Heart left ventricle (tissue), 16 donors: Measurements from ENCODE around the gene DNHD1. TPM values are rescaled to one million over a fixed set of nuclear protein-coding genes. Genes with fewer than 3 reads are reported as not detected.

Experiments
- ATAC-seq, 4 donors: fragments of 200-7000 bp; cut with Tn5 transposase; one replicate each; pipeline ENCODE4 v1.9.1; 2020 to 2022; ENCODE audit warnings: moderate library complexity in 4 of 4, mild to moderate bottlenecking in 3 of 4, moderate number of reproducible peaks in 1 of 4
- DNase-seq, 5 donors: peaks; one replicate each; pipeline ENCODE4 v3.0.0-alpha.2; 2020
- H3K27ac ChIP-seq, 12 donors: fragments of 200-600 bp; sonication (generic) in 4 of 12; one replicate each; pipeline versions ENCODE4 v1.5.0 to v1.8.0; 2016 to 2022; ENCODE audit warnings: mild to moderate bottlenecking in 2 of 12
- H3K27me3 ChIP-seq, 9 donors: fragments of 200-600 bp; sonication (generic) in 2 of 9; one replicate each; pipeline versions ENCODE4 v1.5.1 to v1.8.0; 2016 to 2022; ENCODE audit warnings: mild to moderate bottlenecking in 3 of 9
- H3K36me3 ChIP-seq, 9 donors: fragments of 200-600 bp; sonication (generic) in 2 of 9; one replicate each; pipeline versions ENCODE4 v1.5.0 to v1.8.0; 2018 to 2022; ENCODE audit warnings: mild to moderate bottlenecking in 2 of 9
- H3K4me1 ChIP-seq, 12 donors: fragments of 200-600 bp; sonication (generic) in 4 of 12; one replicate each; pipeline versions ENCODE4 v1.5.0 to v1.8.0; 2016 to 2022; ENCODE audit warnings: mild to moderate bottlenecking in 3 of 12
- H3K4me3 ChIP-seq, 12 donors: fragments of 200-600 bp; sonication (generic) in 4 of 12; one replicate each; pipeline versions ENCODE4 v1.5.0 to v1.8.0; 2017 to 2022; ENCODE audit warnings: mild to moderate bottlenecking in 9 of 12, moderate library complexity in 4 of 12
- H3K9me3 ChIP-seq, 12 donors: fragments of 200-600 bp; sonication (generic) in 4 of 12; one replicate each; pipeline versions ENCODE4 v1.5.0 to v1.8.0; 2016 to 2022; ENCODE audit warnings: mild to moderate bottlenecking in 1 of 12
- POLR2A ChIP-seq, 2 donors: fragments of 450-650 bp; IDR thresholded peaks; one replicate each; pipeline ENCODE4 v1.6.1; 2017; ENCODE audit warnings: antibody characterized with exemption in 2 of 2, mild to moderate bottlenecking in 2 of 2, moderate library complexity in 2 of 2
- WGBS, 4 donors: extraction: QIAGEN DNeasy Blood & Tissue Kit in 2 of 4; methylation state at CpG; one replicate each; pipeline versions ENCODE4 v1.1.5 to v1.1.7; 2013 to 2018; 5-methylcytosine and 5-hydroxymethylcytosine counted together
- intact Hi-C, 10 donors: fragments of 100-400 bp; cut with DNase I; formaldehyde crosslinking; loops; one replicate each; pipeline versions ENCODE4 v1.11.1 to v1.14.2; 2022
- polyA plus RNA-seq, 2 donors: library from polyadenylated mRNA; stranded (reverse); fragments of 200-250 nt; gene quantifications; one replicate each; pipeline ENCODE4 v1.2.3, GENCODE V29; 2013
- total RNA-seq, 9 donors: library from RNA; depleted of rRNA in 2 of 9; stranded (reverse); fragments of >200 nt in 2 of 9; fragmentation: NEBNext Ultra II Directional in 3 of 9; extraction: Animal tissue kit (Norgen Biotek cat#: 25700) in 3 of 9; gene quantifications; one replicate each; pipeline versions ENCODE4 v1.1.0 to v1.2.4, GENCODE V29; 2016 to 2023
- TF ChIP-seq, protein P1 (sequence below), 12 donors: fragments of 200-600 bp; sonication (generic) in 4 of 12; IDR thresholded peaks; one replicate each; pipeline versions ENCODE4 v1.5.0 to v1.8.0; 2018 to 2022; ENCODE audit warnings: antibody characterized with exemption in 12 of 12, mild to moderate bottlenecking in 5 of 12
- donor health status: ischemic (EF 13 %, LVEDD 7.1; RV severe dilation, severe dysfunction).
- donor health status: healthy with polysubstance abuse.
- donor health status: DM: no; HTN: yes; CAD: no.
- donor health status: DM: no; HTN: no; CAD: no.
- donor health status: ischemic (EF 25% LVEDD 6.9; RV normal size, moderate dysfunction).
- donor health status: ischemic (EF 25% LVEDD 5.7; RV mildly dilated, moderate dysfunction).
- donor health status: healthy.
- donor health status: DM: yes; HTN: yes; CAD: no.
- donor health status: ischemic (EF 35%, LVEDD 5.7; RV mildly dilated, moderate dysfunction).
- donor health status: nonischemic (EF 11% LVEDD 7.7; RV severe dilation, severe dysfunction).
- donor health status: DM: yes; HTN: yes; CAD: no.
- donor health status: PGD.
- donor health status: ischemic (EF 29% LVEDD 5.4; RV normal size, mild dysfunction).
- donor health status: nonischemic (EF 23%, LVEDD 6.1; RV moderate dilation, normal function).

DNHD1 gene
- total and polyA plus RNA-seq, 11 donors: 2.2 to 9.4 (median 5.4) TPM

DNA sequence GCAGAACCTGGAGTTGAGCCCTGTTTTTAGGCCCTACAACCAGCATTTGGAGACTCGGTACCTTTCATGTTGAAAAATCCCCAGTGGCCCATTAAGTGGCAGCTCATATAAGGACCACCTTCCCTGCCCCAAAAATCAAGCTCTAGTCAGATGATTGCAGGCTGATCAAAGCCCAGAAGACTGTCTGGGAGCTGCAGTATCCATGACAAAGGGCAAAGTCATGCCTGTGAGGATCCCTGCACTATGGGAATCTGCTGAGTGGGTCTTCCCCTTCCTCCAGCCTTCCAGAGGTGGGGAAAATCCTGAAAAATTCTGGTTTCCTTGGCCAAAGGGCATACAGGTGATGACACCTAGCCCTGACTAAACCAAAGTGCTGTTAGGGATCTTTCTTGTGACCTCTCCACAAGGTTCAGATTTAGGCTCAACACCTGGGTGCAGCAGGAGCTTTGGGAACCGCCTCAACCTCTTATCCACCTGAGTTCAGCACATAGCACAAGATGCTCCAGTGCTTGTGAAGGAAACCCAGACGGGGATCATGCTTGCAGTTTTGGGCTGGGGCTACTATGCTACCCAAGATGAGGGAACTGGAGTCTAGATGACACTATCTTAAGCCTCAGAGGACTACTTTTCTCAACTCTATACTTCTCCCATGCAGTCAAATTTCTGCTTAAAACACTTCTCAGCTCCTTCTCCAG is 22.1 kb upstream of the DNHD1 start:
- H3K27me3 ChIP-seq: no peaks in the 10 kb centered on the region
- H3K36me3 ChIP-seq: peaks cover 0 to 33% (median 25%) of the 10 kb centered on the region in 9 donors
- no peak for TF ChIP-seq POLR2A (IDR thresholded peaks at IDR 0.05)
- TF ChIP-seq, protein P1, sequence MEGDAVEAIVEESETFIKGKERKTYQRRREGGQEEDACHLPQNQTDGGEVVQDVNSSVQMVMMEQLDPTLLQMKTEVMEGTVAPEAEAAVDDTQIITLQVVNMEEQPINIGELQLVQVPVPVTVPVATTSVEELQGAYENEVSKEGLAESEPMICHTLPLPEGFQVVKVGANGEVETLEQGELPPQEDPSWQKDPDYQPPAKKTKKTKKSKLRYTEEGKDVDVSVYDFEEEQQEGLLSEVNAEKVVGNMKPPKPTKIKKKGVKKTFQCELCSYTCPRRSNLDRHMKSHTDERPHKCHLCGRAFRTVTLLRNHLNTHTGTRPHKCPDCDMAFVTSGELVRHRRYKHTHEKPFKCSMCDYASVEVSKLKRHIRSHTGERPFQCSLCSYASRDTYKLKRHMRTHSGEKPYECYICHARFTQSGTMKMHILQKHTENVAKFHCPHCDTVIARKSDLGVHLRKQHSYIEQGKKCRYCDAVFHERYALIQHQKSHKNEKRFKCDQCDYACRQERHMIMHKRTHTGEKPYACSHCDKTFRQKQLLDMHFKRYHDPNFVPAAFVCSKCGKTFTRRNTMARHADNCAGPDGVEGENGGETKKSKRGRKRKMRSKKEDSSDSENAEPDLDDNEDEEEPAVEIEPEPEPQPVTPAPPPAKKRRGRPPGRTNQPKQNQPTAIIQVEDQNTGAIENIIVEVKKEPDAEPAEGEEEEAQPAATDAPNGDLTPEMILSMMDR (IDR thresholded peaks at IDR 0.05): no peak
- intact Hi-C loops: loop anchor here in 3 of 10 donors (2.0 to 10.0 kb wide), 5 partner anchors 83 to 240 kb away; partner anchors contain the start of genes SMPD1 (in 2 of the 3), TAF10 (in 2 of the 3), CNGA4 (in 1 of the 3) and FHIP1B (in 1 of the 3)
- ATAC-seq (no peak), DNase-seq (no peak)
- H3K9me3 ChIP-seq: no peaks in the 10 kb centered on the region
- H3K4me1 ChIP-seq: peaks cover 0 to 30% (median 14%) of the 10 kb centered on the region in 12 donors
- H3K27ac ChIP-seq: peak overlapping the region in 11 of 12 donors; percentile 86 to 97 (median 93)
- 68 to 94% (median 79%) methylated on average over 3 of the region's 3 CpGs for WGBS, 4 donors
- peak overlapping the region in 6 of 12 donors; percentile 67 to 99 (median 88) for H3K4me3 ChIP-seq

DNA sequence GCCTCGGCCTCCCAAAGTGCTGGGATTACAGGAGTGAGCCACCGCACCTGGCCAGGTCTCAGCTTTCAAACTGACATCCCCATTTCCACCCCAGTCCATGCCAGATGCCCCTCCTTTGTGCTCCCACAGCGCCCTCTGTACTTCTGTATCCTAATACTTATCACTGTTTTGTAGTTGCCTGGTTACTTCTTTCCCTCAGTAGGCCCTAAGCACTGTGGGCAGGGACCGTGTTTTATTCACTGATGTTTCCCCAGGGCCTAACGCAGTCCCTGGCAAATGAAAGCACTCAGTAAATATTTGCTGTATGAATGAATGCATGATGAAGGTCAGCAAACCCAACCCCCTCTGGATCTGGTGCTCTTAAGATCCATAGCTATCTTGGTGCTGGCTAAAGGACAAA is 21.1 kb upstream of the DNHD1 start:
- no peak for DNase-seq
- intact Hi-C loops: loop anchor here in 2 of 10 donors (2.0 to 10.0 kb wide), 3 partner anchors 85 to 241 kb away; partner anchors contain the start of genes TAF10 (in 2 of the 2), CNGA4 (in 1 of the 2), FHIP1B (in 1 of the 2) and SMPD1 (in 1 of the 2)
- H3K9me3 ChIP-seq: no peaks in the 10 kb centered on the region
- no peak overlapping the region for H3K27ac ChIP-seq
- 64 to 81% (median 74%) methylated on average over 5 of the region's 5 CpGs for WGBS, 4 donors
- no peak for ATAC-seq
- peaks cover 0 to 33% (median 25%) of the 10 kb centered on the region in 9 donors for H3K36me3 ChIP-seq
- H3K27me3 ChIP-seq: no peaks in the 10 kb centered on the region
- no peak overlapping the region for H3K4me3 ChIP-seq
- no peak for TF ChIP-seq POLR2A (IDR thresholded peaks at IDR 0.05)
- TF ChIP-seq, protein P1 (IDR thresholded peaks at IDR 0.05): no peak
- H3K4me1 ChIP-seq: peaks cover 0 to 40% (median 24%) of the 10 kb centered on the region in 12 donors

GRCh38 chr11:6476571-6476970 is 20.5 kb upstream of the DNHD1 start:
- Histone ChIP-seq H3K4me3 (no peak overlapping the region), H3K4me1 (peaks cover 0 to 40% (median 24%) of the 10 kb centered on the region in 12 donors), H3K27ac (no peak overlapping the region), H3K36me3 (peaks cover 0 to 33% (median 25%) of the 10 kb centered on the region in 9 donors), H3K9me3 (no peaks in the 10 kb centered on the region), H3K27me3 (no peaks in the 10 kb centered on the region)
- TF ChIP-seq, protein P1 (IDR thresholded peaks at IDR 0.05): no peak
- TF ChIP-seq POLR2A (IDR thresholded peaks at IDR 0.05): no peak
- 83 to 95% (median 91%) methylated on average over 4 of the region's 4 CpGs for WGBS, 4 donors
- peak in 1 of 5 donors; percentile 23 for DNase-seq
- no peak for ATAC-seq
- intact Hi-C loops: loop anchor here in 2 of 10 donors (5.0 to 10.0 kb wide), 2 partner anchors 136 to 242 kb away; partner anchors contain the start of genes TAF10 (in 2 of the 2), CNGA4 (in 1 of the 2) and FHIP1B (in 1 of the 2)

DNA sequence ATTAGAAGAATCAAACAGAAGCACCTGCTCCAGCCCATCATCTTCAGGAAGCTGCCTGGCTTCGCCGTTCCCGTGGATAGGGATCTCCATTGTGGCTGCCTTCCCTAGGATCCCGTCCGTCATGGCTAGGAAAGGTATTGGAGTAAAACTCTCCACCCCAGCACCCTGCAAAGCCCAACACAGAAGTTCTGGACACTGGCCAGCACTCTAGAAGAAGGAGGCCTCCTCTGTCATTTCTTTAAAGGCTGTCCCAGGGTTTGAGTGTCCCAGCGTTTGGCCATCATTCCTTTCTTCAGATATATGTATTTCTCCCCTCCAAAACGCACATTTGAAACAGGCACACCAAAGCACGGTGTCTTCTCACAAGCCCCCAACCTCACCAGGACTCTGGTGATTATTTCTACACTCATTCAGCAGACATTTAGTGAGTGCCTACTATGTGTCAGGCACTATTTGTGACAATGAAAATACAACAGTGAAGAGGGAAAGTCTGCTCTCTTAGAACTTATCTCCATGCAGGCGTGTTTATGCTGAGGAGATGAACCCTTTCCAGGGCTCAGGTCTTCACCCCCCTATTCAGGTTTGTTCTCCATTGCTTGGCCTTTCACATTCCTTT is 16.7 kb upstream of the DNHD1 start:
- ATAC-seq (no peak), DNase-seq (peak in 1 of 5 donors; percentile 29)
- Histone ChIP-seq H3K9me3 (no peaks in the 10 kb centered on the region), H3K27ac (peak overlapping the region in 11 of 12 donors; percentile 78 to 96 (median 90)), H3K4me1 (peaks cover 3 to 37% (median 25%) of the 10 kb centered on the region in 12 donors), H3K4me3 (peak overlapping the region; percentile 54 to 93 (median 80)), H3K36me3 (peaks cover 0 to 65% (median 54%) of the 10 kb centered on the region in 9 donors), H3K27me3 (no peaks in the 10 kb centered on the region)
- TF ChIP-seq, protein P1 (IDR thresholded peaks at IDR 0.05): no peak
- TF ChIP-seq POLR2A (IDR thresholded peaks at IDR 0.05): no peak
- WGBS, 4 donors: 48 to 61% (median 57%) methylated on average over 9 of the region's 9 CpGs
- intact Hi-C loops: loop anchor here in 2 of 10 donors (5.0 to 10.0 kb wide), 2 partner anchors 63 to 96 kb away; partner anchors contain the start of gene APBB1 (in 1 of the 2)
